LNCaP clone FGC (cell line): ENCODE data around the gene CC2D2B.
"Not testable (repeated sequence)": the region's sequence is repeated elsewhere in the genome, so short reads cannot be mapped to it uniquely, and the experiment has no call there.

Source experiments
- DNase-seq: peaks from one replicate; pipeline ENCODE4 v3.0.0-alpha.2; 2011; ENCODE audit warnings: low read depth
- H3K4me3 ChIP-seq: 2 replicates; pipeline ENCODE4 v1.5.1; 2011; ENCODE audit warnings: mild to moderate bottlenecking, low read depth, low read length, control low read depth
- TF ChIP-seq, protein P1 (sequence below): IDR thresholded peaks from 2 replicates; pipeline ENCODE4 v1.5.1; 2012; ENCODE audit warnings: mild to moderate bottlenecking; ENCODE audit not compliant: control insufficient read depth, insufficient read depth; ENCODE audit errors: extremely low read depth

The CC2D2B gene

GRCh38 chr10:95963991-95964389 is 56.2 kb downstream of the CC2D2B start:
- DNase-seq, result no peak
- no peak overlapping the region for H3K4me3 ChIP-seq
- TF ChIP-seq, protein P1, sequence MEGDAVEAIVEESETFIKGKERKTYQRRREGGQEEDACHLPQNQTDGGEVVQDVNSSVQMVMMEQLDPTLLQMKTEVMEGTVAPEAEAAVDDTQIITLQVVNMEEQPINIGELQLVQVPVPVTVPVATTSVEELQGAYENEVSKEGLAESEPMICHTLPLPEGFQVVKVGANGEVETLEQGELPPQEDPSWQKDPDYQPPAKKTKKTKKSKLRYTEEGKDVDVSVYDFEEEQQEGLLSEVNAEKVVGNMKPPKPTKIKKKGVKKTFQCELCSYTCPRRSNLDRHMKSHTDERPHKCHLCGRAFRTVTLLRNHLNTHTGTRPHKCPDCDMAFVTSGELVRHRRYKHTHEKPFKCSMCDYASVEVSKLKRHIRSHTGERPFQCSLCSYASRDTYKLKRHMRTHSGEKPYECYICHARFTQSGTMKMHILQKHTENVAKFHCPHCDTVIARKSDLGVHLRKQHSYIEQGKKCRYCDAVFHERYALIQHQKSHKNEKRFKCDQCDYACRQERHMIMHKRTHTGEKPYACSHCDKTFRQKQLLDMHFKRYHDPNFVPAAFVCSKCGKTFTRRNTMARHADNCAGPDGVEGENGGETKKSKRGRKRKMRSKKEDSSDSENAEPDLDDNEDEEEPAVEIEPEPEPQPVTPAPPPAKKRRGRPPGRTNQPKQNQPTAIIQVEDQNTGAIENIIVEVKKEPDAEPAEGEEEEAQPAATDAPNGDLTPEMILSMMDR, result no peak

- TF ChIP-seq, protein P1, result no peak
- no peak for DNase-seq
- H3K4me3 ChIP-seq, result no peak overlapping the region
Measured at GRCh38 chr10:95964756-95965155, 57.0 kb downstream of the CC2D2B start.

GRCh38 chr10:95976362-95977229 is 68.8 kb downstream of the CC2D2B start:
- DNase-seq, result no peak
- TF ChIP-seq, protein P1, result no peak
- H3K4me3 ChIP-seq, result no peak overlapping the region

GRCh38 chr10:95982200-95982599 is 74.4 kb downstream of the CC2D2B start:
- DNase-seq, result no peak
- TF ChIP-seq, protein P1, result no peak
- H3K4me3 ChIP-seq, result no peak overlapping the region

DNA sequence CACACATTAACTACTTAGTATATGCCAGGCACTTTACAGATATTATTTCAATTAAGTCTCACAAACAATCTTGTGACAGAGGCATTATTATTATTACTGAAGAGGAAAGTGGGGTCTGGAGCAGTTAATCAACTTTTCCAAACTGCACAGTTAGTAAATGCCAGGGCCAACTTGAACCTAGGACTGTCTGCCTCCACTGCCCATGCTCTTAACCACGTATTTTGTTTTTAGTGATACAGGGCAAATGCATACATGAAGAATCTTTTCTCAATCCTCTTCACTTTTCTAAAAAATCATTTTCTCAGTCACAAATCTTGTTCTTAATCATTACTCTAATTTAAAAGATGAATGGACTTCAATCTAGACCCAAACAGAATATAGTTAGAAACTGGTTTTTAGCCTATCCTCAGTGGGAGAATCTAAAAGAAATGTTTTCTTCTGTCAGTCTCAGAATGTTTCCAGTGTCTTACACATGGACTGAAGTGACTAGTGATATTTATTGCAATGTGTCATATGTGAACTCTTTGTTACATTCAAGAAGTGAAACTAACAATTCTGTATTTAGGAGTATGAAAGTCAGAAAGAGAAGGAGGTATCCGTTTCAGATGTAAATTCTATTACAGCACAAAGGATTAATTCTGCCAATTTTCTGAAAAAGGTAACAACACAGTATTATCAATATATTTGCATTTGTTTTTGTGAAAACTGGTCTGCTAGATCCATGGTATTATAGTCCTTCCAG is 80.1 kb downstream of the CC2D2B start:
- H3K4me3 ChIP-seq, result no peak overlapping the region
- TF ChIP-seq, protein P1, result no peak
- no peak for DNase-seq

- H3K4me3 ChIP-seq, result no peak overlapping the region
- no peak for DNase-seq
Measured at GRCh38 chr10:95988702-95989101, 80.9 kb downstream of the CC2D2B start.

GRCh38 chr10:95994376-95994775 is 86.6 kb downstream of the CC2D2B start:
- not testable (repeated sequence) for H3K4me3 ChIP-seq, DNase-seq

More at GRCh38 chr10:95988702-95989101, 80.9 kb downstream of the CC2D2B start:
- TF ChIP-seq, protein P1, result 0 out of 2 replicates have a peak, but pooled peaks have one; percentile 16
